GM19238 (cell line): ENCODE data around the gene ZNF750.

Source experiments
- DNase-seq: peaks from one replicate; pipeline ENCODE4 v3.0.0; 2011; ENCODE audit warnings: low spot score; ENCODE audit not compliant: insufficient read length

The ZNF750 gene

DNA sequence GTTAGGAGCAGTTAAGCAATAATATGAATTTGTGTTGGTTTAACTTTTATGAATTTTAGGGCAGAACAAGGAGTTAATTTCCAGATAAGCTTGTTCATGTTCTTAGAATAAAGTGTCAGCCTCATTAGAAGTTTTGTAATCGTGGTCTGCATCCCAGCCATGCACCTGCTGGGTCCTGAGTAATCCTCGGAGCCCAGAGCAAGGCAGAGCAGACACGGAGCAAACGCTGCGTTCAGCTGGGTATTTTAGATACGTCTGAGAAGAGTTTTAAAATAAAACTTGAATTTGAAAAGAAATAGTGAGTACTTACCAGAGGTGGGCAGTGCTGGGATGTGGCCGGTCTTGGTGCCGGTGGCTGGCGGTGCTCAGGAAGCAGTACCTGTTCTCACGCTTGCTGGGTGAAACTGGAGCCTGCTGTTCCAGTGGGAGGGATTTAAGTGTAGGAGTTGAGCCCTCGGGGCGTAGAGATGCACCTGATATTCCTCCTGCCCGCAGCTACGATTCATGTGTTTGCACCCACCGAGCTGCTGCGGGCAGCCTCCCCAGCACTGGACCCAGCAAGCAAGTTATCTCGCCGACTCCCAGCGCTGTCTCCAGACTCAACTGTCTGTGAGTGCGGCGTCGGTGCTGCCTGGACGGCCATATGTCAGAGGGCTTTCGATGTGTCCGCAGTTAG is at the start of gene ZNF750:
ZNF750 (minus strand) TSS at position 406 of the 676 bp plus-strand sequence. CDS start 7,568 bp downstream, outside the sequence.
- no peak for DNase-seq

DNA sequence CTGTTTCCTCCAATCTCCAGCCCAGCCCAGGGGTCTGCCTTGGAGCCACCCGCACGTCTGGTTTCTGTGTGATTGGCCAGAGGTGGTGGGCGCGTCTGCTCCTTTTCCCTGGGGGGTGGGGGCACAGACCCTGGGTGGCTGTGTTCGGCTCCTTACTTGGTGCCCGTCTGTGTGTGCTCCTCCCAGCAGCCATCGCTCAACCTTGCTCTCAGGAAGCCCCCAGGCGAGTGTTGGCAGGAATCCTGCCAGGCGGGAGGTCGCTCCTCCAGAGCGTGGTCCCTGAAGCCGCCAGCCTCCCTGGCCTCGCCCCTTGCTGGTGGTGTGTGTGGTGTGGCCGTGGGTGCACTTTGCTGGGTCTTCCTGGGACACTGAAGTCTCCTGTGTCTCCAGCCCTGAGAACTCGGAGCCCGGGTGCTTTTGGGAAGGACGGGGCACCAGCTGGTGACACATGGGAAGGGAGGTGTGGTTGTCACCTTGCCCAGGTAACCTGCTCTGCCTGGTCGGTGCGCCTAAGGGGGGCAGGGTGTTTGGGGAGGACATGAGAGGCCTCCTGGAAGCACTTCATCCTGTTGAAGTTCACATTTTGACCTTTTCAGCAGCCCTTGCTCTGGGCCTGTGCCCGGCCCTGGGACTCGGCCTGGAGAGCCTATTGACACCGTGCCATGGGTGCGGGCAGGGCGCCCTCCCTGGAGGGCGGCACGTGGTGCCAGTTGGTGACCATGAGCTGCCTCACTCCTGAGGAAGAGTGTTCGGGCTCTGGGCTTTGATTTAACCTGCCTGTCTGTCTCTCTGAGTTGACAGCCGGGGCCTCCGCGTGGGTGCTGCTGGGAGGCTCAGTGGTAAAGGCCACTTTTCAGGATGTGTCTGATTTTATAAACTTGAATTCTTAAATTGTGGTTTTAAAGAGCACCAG is 49.0 kb upstream of the ZNF750 start:
- DNase-seq: no peak

DNA sequence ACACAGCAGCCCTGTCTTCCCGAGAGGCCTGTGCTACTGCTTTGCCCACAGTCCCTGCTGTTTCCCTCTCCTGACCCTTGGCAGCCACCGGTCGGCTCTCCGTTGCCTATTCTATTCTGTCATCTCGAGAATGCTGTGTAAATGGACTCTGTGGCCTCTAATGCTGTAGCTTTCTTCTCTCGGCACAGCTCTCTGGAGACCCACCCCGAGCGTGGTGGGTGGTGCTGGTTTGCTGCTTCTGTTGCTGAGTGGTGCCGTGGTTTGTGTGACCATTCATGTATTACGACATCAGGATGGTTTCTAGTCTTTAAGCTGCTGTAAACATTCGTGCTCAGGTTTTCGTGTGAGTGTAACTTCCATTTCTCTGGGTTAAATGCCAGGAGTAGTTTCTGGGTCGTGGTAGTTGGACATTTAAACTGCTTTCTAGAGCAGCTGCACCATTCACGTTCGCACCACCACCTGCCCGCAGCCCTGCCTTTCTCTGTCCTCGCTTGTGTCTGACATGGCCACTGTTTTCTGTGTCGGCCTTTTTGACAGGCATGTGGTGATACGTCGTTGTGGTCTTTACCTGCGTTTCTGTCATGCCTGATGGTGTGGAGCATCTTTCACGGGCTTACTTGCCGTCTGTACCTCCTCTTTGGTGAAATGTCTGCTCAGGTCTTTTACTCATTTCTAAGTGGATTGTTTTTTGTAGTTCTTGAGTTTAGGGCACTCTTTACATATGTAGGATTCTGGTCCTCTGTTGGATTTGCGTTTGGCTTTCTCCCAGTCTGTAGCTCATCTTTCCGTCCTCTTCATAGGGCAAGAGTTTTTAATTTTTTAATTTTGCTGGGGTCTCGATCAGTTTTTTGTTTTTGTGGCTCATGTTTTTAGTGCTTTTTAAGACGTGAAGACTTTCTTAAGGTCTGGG is 47.7 kb upstream of the ZNF750 start:
- DNase-seq: no peak

DNA sequence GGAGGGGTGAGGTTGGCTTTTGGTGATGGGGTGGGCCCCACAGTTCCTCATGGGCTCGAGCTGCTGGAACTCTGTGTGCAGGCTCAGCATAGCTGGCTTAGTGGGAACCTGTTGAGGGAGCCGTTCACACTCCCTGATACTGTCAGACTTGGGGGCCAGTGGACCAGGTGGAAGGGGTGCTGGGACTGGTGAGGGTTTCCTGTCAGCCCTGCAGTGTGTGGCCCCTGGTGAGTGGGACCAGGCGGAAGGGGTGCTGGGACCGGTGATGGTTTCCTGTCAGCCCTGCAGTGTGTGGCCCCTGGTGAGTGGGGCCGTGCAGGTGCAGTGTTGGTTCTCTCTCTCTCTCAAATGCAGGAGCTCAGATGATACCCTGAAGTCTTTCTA is 45.1 kb upstream of the ZNF750 start:
- peak; percentile 54 for DNase-seq

DNA sequence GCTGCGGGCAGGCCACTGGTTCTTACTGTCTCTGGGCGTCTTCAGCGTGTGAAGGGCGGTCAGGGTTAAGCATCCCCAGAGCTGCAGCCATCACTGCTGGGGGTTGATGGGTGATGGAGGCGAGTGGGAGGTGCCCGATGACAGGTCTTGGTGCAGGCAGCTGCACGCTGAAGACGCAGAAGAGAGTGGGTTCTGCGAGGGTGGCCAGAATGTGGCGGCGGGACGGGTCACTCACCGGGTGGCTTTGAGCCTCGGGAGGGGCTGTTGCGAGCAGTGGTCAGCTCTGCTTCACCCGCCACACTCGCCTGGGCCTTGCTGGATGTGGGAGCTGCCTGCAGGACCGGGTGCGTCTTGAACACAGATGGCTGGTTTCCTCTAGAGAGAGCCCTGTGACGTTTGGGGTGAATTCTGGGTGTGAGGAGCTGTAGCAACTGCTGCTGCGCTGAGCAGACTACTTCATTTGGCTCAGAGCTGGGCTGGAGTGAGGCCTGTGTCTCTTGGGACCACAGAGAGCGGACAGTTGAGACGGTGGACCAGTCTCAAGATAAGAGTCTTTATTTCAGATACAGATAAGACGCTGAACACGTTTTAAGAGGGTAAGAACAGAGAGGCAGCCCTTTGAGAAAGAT is 44.6 kb upstream of the ZNF750 start:
- no peak for DNase-seq

DNA sequence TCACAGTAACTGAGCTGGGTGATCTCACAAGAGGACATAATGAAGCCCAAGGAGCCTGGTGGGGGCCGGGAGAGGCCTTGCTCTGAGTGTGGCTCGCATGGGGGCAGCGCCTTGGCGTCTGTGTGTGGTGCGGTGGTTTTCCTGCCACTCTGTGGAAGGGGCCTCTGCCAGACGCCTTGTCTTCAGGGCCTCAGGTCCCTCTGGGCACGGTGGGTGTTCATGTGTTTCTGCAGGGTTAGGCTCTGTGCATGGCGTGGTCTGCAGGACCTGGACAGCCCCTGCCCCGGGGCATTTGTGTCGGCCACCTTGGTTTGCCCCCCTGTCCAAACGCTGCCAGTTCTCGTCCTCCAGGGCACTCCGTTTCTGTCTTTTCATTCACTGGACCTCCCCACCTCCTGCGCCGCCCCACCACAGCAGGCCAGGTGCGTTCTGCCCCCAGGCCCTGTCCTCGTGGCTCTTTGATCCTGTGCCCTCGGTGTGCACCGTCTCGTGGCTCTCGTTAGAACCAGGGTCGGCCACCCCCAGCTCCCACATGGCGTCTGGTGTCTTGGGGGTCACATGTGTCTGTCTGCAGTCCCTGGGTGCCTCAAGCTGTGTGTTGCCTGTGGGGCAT is 43.7 kb upstream of the ZNF750 start:
- DNase-seq: no peak

DNA sequence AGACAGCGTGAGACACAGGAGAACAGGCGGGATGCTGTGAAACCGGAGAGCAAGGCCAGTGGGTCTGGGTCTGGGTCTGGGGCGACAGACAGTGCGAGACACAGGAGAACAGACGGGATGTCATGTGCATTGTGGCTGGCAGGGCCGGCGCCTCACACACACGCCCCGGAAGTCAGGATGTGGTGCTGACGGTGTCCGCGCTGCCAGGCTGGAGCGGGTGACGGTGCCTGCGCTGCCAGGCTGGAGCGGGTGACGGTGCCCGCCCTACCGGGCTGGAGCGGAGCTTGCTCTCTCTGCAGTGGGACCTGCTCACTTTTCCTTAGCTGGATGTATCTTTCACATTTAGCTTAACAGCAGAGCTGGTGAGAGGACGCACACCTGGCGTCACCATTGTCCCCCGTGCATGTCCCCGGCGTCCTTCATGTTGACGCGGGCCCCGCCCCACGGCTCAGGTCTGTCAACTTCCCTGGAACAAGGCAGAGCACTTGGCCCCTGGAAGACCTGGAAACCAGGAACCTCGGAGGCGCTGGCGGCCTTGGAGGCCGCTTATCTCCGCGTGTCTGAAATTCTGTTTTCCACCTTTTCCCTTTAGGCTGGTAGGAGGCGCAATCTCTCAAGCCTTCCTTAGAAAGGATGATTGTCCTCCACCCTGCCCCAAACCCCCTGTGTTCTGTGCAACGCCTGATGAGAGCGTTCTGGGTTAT is 43.0 kb upstream of the ZNF750 start:
- no peak for DNase-seq

DNA sequence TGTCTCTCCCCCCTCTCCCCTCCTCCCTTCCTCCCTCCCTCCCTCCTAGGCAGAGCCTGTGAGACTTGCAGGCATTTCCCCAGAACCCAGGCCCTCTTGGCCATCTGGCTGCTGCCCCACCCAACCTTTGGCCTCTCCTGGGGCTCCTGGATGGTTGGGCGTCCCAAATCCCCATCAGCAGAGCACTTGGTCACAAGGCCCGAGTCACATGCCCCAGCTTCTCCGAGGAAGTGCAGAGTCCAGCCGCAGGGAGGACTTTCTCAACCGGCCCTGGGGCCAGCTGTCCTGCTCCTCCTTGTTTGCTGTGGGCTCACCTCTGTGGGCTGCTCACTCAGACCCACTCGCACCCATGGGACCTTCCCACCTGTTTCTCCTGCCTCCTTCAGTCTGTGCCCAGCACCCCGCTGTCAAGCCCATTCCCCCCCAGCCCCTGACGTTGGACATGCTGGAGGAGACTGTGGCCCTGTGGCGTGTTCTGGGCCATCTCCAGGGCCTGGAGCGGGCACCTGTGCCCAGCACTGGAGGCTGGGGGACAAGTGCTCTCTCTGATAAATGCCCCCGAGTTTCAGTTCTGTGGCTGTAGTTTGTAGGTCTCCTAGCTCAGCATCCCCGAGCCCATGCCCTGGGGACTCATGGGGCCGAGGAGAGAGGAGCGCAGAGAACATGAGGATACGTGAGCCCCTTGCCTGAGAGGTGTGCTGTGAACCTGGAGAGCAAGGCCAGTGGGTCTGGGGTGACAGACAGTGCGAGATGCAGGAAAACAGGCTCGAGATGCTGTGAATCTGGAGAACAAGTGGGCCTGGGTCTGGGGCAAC is 42.3 kb upstream of the ZNF750 start:
- no peak for DNase-seq

DNA sequence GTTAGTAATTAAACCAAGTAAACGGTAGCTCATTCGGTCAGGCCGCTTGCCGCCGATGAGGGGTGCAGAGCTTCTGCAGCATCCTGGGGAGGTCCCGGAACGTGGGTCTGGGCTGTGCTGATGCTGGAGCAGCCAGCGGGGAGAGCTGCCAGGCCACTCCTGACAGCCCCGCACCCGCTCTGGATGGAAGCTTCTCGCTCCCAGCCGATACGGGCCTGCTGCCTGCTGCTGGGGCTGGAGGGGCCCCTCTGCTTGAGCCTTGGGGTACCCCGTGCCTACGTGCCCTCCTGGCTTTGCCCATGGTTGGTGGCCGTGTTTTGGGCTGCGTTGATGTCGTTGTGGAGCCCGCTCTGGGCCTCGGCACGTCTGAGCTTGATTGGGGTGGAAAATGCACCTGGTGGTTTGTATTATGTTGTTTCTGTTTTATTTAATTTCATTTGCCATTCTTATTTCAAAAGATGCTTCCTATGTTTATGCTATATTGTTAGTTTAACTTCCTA is 41.6 kb upstream of the ZNF750 start:
- no peak for DNase-seq

DNA sequence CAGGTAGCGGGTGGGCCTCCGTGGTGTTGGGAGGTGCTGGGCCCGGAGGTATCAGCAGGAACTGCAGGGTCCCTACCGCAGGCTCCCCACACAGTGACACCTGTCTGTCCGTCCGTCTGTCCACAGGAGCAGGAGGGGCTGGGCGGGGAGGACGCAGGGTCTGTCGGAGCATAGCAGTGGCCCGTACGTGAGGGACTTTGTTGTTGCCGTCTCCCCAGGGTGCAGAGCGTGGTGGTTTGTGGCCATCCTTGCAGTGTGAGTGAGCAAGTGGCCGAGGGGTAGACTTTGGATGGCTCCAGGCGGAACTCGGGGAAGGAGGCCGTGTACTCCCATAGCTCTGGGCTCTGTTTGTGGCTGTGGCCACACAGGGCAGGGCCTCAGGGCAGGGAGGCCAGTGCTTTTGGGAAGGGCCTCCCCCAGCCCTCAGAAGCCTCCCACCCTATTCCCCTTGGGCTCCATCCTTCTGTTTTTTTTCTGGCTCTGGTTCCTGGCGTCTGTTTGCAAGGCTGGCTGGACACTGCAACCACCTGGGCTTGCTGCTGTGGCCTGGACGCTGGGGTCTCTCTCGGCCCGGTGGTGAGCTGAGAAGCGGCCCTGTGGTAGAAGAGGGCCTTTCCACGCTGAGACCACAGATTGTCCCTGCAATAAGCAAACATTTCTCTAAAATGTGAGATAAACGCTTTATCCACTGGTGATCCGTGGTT is 41.0 kb upstream of the ZNF750 start:
- DNase-seq: no peak

DNA sequence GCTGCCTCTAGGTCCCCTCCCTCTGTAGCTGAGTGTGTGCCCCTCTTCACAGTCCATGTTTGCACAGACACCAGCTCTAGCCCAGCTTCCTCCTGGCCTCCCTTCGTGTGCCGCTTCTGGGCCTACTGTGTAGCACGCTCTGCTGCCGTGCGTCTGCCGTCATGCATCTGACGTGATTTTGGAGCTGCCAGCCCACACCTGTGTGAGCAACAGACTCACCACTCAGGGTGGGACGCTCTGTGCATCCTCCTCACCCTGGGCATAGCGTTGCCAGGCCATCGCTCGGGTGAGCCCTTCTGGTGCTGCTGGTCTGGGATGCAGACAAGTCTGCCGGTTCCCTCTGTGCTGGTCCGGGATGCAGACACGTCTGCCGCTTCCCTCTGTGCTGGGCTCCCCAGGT is 39.4 kb upstream of the ZNF750 start:
- DNase-seq: no peak

DNA sequence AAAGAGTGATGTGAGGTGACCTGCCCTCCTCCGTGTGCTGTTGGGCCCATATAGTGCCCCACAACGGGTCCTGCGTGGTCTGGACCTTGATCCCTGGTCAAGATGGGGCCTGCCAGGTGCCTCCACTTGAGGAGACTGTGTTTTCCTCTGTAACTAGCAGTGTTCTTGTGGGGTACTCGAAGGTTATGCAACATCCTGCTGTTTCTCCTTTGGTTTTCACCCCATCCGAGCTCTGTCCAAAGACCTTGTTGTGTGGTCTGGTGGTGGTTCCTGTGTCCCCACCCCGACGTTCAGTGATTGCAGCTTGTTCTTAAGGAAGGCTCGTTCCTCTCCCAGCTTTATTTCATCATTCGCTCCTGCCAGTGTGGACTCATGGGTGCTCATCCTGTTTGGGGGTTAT is 38.7 kb upstream of the ZNF750 start:
- DNase-seq: no peak

DNA sequence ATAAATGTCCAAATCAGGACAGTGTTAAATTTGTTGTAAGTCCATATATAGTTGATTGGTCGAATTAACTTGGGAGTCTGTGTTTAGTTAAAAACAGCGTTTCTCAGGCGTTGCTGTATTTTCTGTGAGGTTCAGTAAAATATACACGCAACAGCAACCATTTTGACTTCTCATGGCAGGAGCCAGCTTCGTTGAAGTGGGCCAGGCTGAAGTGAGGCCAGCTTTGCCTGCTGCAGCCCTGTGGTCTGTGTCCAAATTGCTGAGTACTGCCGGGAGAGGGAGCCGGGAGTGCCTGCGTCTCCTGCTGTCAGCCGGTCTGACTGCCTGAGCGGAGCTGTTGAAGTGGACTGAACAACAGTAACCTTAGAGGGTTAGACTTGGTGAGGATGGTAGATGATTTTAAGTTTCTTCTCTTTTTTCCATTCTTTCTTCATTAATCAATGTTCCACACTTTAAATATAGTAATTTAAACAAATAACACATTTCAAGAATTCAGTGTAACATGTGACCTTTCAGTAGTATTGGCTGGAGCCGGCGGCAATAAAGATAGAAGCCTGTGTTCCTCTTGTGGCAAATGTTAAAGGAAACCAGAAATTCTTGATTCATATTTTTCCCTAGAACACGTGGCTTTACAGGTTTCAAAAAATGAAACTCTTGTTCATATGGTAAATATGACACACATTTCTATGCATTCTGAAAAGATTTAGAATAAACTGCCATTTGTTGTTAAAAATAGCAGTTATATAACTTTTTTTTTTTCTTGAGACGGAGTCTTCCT is 37.0 kb upstream of the ZNF750 start:
- DNase-seq: no peak

DNA sequence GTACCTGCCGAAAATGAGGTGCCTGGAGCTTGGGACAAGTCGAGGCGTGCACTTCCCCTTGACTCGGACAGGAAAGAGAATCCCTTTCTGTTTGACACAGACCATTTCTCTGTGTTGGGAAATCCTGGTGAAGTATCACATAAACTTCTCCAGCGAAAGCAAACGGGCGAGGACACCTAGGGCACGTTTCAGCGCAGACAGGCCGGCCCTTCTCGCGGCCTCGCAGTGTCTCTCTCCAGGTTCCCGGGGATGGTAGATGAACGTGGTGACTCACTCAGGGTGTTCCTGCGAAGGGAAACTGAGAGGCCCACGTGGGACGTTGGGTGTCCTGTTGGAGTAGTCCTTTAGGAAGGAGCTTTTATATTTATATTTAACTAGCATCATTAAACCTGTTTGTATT is 36.3 kb upstream of the ZNF750 start:
- no peak for DNase-seq

DNA sequence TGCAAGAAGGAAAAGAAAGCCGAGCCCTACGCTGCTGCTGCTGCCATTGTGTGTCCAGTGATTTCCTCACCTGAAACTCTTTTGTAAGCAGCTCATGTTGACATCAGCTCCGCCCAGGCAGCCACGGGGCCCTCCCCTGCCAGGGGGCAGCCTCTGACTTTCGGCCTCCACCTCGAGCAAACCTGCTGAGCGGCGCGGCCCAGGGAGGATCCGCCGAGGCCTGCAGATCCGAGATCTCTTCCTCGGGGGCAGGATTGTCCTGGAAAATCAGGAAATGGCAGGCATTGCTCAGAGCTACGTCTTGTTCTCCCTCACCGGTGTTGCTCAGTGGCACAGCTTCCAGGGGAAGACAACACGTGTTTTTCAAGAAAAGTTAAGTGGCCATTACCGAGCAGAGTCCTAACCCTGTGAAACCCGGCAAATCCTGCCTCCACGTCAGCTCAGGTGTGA is 35.6 kb upstream of the ZNF750 start:
- no peak for DNase-seq

DNA sequence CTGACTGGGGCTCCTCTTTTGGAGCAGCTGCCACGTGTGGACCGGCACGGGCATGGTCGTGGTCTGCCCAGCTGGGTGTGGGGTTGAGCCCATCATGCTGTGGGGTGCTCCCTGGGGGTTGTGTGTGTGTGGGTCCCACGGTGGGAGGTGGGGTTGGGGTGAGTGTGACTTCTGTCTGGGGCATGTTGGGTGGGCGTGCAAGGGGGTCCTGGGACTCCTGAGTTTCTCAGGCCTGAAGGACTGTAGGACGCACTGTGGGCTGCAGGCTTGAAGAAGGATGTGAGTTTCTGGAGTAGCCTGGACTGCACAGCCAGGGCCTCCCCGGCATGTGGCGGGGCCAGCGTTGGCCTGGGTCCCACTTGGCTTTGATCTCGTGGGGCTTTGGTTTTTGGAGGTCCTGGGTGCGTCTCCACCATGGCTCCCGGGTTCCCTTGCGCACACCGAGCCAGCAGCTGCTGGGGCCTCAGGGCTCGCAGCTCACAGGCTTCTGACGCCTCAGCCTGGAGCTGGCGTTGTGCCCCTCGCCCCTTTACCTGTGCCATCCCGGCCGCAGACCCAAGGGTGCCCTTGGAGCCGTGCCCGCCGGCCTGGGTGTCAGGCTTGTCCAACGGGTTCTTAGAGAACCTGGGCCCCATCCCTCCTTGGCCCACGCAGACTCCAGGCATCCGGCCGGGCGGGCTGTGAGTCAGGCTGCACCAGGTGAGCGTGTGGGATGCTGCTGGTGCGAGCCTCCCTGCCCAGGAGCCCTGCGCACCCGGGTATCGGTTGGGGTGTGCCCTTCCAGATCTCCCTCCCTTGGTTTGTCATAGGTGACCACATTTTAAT is 34.4 kb upstream of the ZNF750 start:
- no peak for DNase-seq

DNA sequence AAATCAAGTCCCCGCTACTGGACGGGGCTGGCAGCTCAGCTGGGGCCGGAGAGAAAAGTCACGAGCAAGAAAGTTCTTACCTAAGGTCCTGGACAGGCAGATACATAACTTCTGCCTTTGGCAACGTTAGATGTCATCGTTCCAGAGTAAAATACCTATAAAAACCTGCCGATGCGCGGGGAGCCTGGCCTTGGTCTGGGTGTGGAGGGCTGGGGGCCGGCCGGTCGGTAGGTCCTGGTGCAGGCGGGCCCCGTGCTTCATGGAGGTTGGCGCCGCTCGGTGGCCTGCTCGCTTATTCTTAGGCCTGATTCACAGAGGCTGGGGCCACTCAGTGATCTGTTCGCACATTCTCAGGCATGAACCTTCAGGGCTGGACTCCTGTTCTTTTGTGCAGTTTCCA is 33.7 kb upstream of the ZNF750 start:
- DNase-seq: no peak
